ENCODE data around the gene NKAIN1. TPM values are rescaled to one million over a fixed set of nuclear protein-coding genes. Genes with fewer than 3 reads are reported as not detected.

Gene NKAIN1
- total and polyA plus RNA-seq, 12 donors: 2.9 to 195 (median 10.5) TPM

- H3K4me3 ChIP-seq: no peak overlapping the region
- DNase-seq: peak in 4 of 7 donors; percentile 33 to 62 (median 46)
- 62 to 80% (median 68%) methylated on average over 8 to 12 of the region's 12 CpGs for WGBS, 4 donors
- no peak for TF ChIP-seq POLR2A (IDR thresholded peaks at IDR 0.05)
- TF ChIP-seq, protein P1, sequence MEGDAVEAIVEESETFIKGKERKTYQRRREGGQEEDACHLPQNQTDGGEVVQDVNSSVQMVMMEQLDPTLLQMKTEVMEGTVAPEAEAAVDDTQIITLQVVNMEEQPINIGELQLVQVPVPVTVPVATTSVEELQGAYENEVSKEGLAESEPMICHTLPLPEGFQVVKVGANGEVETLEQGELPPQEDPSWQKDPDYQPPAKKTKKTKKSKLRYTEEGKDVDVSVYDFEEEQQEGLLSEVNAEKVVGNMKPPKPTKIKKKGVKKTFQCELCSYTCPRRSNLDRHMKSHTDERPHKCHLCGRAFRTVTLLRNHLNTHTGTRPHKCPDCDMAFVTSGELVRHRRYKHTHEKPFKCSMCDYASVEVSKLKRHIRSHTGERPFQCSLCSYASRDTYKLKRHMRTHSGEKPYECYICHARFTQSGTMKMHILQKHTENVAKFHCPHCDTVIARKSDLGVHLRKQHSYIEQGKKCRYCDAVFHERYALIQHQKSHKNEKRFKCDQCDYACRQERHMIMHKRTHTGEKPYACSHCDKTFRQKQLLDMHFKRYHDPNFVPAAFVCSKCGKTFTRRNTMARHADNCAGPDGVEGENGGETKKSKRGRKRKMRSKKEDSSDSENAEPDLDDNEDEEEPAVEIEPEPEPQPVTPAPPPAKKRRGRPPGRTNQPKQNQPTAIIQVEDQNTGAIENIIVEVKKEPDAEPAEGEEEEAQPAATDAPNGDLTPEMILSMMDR (IDR thresholded peaks at IDR 0.05): no peak
- peaks cover 0 to 6% of the 10 kb centered on the region in 2 donors for H3K4me1 ChIP-seq (replicated peaks in 1 of 2)
- intact Hi-C loops (cut with DNase I): no loop called here
- no peak overlapping the region for H3K27ac ChIP-seq
- H3K36me3 ChIP-seq (replicated peaks in 1 of 2): no peaks in the 10 kb centered on the region
- no peaks in the 10 kb centered on the region for H3K27me3 ChIP-seq
- no peaks in the 10 kb centered on the region for H3K9me3 ChIP-seq (replicated peaks in 1 of 3)
Observed at GRCh38 chr1:31234123-31234708, 5.5 kb downstream of the NKAIN1 start.

GRCh38 chr1:31232689-31233088 lies 7.0 kb downstream of the NKAIN1 start:
- TF ChIP-seq, protein P1 (IDR thresholded peaks at IDR 0.05): no peak
- no peak for TF ChIP-seq POLR2A (IDR thresholded peaks at IDR 0.05)
- WGBS, 4 donors: 95 to 96% (median 96%) methylated on average over 2 of the region's 2 CpGs

DNA sequence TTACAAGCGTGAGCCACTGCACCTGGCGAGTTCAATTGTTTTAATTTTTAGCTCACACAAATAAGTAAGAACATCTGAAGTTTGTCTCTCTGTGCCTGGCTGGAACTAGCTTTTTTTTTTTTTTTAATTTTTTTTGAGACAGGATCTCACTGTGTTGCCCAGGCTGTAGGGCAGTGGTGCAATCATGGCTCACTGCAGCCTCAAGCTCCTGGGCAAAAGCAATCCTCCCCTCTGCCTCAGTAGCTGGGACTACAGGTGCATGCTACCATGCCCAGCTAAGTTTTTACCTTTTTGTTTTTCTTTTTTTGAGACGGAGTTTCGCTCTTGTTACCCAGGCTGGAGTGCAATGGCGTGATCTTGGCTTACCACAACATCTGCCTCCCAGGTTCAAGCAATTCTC lies 7.9 kb downstream of the NKAIN1 start:
- intact Hi-C loops (cut with DNase I): no loop called here
- H3K36me3 ChIP-seq (replicated peaks in 1 of 2): no peaks in the 10 kb centered on the region
- no peaks in the 10 kb centered on the region for H3K27me3 ChIP-seq
- peaks cover 0 to 6% of the 10 kb centered on the region in 2 donors for H3K4me1 ChIP-seq (replicated peaks in 1 of 2)
- WGBS, 4 donors: 95 to 99% (median 97%) methylated on average over 3 to 5 of the region's 5 CpGs
- no peak overlapping the region for H3K27ac ChIP-seq
- no peak for DNase-seq
- no peaks in the 10 kb centered on the region for H3K9me3 ChIP-seq (replicated peaks in 1 of 3)
- TF ChIP-seq, protein P1 (IDR thresholded peaks at IDR 0.05): no peak
- TF ChIP-seq POLR2A (IDR thresholded peaks at IDR 0.05): no peak
- H3K4me3 ChIP-seq: no peak overlapping the region

More at GRCh38 chr1:31232689-31233088, 7.0 kb downstream of the NKAIN1 start:
- Histone ChIP-seq H3K36me3 (replicated peaks in 1 of 2) (no peaks in the 10 kb centered on the region), H3K27ac (no peak overlapping the region), H3K9me3 (replicated peaks in 1 of 3) (no peaks in the 10 kb centered on the region), H3K4me3 (no peak overlapping the region), H3K27me3 (no peaks in the 10 kb centered on the region), H3K4me1 (replicated peaks in 1 of 2) (peaks cover 0 to 6% of the 10 kb centered on the region in 2 donors)
- intact Hi-C loops (cut with DNase I): no loop called here
- no peak for DNase-seq

GRCh38 chr1:31230378-31230777 lies 9.3 kb downstream of the NKAIN1 start:
- 66 to 78% (median 76%) methylated on average over 3 of the region's 3 CpGs for WGBS, 4 donors
- intact Hi-C loops (cut with DNase I): no loop called here
- Histone ChIP-seq H3K27ac (no peak overlapping the region), H3K36me3 (replicated peaks in 1 of 2) (no peaks in the 10 kb centered on the region), H3K4me1 (replicated peaks in 1 of 2) (peaks cover 0 to 6% of the 10 kb centered on the region in 2 donors), H3K9me3 (replicated peaks in 1 of 3) (no peaks in the 10 kb centered on the region), H3K4me3 (no peak overlapping the region), H3K27me3 (no peaks in the 10 kb centered on the region)
- TF ChIP-seq, protein P1 (IDR thresholded peaks at IDR 0.05): no peak
- no peak for TF ChIP-seq POLR2A (IDR thresholded peaks at IDR 0.05)
- DNase-seq: no peak
